ENCODE measurements around the gene BOC.

Gene BOC

DNA sequence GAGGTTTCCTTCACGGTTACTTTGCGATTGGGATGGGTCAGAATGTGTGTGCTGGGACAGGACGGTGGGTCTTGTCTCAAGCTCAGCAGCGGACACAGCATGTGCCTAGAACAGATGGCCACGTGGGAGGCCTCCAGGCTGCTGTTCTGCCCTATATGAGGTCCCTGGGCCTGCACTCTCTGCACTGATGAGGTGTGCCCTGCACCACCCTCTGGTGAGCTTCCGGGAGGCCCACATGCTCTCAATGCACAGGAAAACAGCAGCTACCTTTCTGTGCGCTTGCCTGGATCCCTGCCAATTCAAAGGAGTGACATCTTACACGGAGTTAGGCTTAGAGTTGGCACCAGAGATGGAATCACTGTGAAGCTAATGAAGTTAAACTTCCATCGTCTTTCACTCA is 59.8 kb downstream of the BOC start:
- DNase-seq = no peak

DNA sequence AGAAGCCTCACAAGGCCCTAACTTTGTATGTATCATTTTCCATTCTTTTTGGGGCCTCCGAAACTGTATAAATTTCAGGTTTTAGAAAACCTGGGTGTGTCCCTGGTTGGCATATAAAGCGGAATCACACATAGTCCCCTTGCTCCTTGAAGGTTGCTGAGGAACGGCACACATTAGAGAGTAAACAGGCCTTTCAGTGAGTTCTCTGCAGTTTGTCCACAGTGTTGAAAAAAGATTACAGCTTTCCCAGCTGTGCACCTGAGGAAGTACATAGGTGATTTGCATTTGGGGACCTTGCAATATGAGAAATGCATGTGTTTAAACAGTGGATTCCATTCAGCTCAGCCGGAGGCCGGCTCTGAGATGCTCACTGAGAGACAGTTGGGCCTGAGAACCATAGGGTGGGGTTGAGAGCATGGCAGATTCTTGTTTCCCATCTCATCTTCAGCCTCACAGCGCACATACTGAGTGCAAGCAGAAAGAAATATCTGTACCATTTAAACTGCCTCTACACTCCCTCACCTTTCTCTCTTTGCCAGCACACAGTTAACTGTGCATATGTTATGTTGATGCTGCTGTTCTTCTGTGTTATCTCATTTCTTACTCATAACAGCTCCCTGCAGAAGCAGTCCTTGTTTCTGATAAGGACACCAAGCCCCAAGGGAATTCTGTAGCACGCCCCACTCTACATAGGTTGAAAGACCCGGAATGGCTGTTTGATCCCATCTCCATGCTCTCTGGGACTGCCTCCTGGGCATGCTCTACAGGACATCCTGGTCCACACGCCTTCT is 60.4 kb downstream of the BOC start:
- DNase-seq = no peak

GRCh38 chr3:113272385-113272779 is 61.0 kb downstream of the BOC start:
- DNase-seq = no peak

DNA sequence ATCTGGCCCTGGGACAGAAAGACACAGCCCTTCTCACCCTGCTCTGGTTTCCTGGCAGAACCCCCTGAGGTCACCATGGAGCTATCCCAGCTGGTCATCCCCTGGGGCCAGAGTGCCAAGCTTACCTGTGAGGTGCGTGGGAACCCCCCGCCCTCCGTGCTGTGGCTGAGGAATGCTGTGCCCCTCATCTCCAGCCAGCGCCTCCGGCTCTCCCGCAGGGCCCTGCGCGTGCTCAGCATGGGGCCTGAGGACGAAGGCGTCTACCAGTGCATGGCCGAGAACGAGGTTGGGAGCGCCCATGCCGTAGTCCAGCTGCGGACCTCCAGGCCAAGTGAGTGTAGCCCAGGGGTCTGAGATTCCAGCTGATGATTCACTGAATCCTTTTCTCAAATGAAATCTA is 61.7 kb downstream of the BOC start:
- no peak for DNase-seq

DNA sequence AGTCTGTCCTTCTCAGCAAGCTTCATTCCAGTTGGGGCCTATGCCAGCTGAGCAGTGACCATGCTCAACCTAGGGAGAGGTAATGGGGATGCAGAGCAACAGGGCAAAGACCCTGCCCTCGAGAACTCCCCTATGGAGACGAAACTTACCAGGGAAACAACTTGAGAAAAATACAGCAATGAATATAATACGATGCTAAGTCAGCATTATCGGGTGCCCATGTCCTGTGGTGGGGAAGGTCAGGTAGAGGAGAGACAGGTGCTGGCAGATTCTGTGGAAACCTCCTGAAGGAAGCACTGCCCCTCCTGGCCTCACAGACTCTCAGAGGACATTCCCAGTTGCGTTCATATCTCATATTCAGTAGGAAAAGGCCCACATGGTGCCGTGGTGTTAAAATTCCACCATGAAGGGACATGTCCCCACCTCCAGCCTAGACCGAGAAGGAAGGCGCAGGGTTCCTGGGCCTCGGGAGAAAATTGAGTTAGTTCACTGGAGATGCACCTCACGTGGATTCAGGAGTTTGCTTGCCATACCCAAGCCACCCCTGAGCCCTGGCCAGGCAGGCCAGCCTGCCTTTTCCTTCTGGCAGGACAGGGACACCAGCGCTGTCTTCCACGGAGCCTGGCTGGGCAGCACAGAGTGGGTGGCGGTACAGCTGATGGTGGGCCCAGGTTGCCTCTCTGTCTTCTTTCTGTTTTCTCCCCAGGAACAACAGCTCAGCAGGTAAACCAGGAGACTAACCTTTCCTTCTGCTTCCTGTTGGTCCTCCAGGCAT is 62.4 kb downstream of the BOC start:
- DNase-seq = no peak

- DNase-seq = no peak
Observed at GRCh38 chr3:113274425-113275257, 63.3 kb downstream of the BOC start.

DNA sequence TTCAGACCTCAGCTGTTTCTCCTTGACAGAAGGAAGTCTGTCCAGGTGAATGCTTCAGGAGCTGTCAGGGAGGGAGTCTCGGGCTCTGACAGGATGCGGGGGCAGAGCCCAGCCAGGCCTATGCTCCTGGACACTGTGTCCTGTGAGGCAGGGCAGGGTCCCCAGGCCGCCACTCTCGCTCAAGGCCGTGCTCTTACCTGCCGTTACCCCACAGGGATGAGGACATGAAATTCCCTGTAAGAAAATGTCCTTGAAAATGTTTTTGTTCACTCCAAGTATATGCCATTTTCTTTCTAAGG is 63.9 kb downstream of the BOC start:
- no peak for DNase-seq

DNA sequence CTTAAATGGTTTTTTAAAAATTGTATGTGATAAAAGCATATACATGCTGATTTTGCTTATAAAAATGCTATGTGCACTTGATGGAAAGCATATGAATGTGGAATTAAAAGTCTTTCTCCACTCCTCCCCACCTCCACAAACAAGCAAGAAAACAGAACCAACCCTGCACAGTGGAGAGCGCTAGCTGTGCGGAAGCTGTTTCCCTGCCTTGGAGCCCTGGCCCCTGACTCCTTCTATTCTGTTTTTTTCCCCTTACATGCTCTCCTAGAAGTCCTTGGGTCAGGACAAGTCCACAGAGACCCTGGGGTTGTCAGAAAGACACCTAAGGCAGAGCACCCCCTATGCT is 64.2 kb downstream of the BOC start:
- DNase-seq = no peak

- DNase-seq = no peak
Observed at GRCh38 chr3:113275929-113276750, 64.8 kb downstream of the BOC start.

GRCh38 chr3:113276751-113277080 is 65.4 kb downstream of the BOC start:
- no peak for DNase-seq

DNA sequence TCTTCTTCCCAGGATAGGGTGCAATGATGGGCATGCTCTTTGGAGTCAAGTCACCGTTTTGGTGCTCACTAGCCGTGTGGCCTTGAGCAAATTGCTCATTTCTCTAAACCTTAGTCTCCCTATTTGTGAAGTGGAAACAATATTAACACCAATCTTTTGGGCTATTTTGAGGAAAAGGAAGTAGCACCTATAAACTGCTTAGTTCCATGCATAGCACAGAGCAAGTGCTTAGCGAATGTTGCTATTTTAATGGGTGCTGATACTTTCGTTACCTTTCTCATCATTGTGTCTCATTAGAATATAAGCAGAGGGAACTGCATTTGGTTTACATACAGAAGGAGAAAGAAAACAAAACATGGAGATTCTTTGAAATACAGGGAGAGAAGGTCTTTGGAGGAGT is 66.1 kb downstream of the BOC start:
- no peak for DNase-seq

- no peak for DNase-seq
Observed at GRCh38 chr3:113277941-113278598, 66.7 kb downstream of the BOC start.

GRCh38 chr3:113278599-113278955 is 67.2 kb downstream of the BOC start:
- DNase-seq = no peak

GRCh38 chr3:113279686-113280085 is 68.3 kb downstream of the BOC start:
- no peak for DNase-seq

DNA sequence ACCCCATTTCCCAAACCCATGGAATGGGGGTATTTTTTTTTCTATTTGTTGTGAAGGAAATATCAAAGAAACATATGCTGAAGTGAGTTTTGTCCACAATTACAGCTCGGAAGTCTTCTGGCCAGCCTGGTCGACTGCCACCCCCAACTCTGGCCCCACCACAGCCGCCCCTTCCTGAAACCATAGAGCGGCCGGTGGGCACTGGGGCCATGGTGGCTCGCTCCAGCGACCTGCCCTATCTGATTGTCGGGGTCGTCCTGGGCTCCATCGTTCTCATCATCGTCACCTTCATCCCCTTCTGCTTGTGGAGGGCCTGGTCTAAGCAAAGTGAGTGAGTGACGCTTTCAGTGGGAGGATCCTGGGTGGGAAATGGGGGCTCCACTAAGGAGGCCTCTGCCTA is 71.9 kb downstream of the BOC start:
- DNase-seq = no peak

- no peak for DNase-seq
Observed at GRCh38 chr3:113284453-113285050, 73.2 kb downstream of the BOC start.

- no peak for DNase-seq
Observed at GRCh38 chr3:113285226-113285625, 73.9 kb downstream of the BOC start.

DNA sequence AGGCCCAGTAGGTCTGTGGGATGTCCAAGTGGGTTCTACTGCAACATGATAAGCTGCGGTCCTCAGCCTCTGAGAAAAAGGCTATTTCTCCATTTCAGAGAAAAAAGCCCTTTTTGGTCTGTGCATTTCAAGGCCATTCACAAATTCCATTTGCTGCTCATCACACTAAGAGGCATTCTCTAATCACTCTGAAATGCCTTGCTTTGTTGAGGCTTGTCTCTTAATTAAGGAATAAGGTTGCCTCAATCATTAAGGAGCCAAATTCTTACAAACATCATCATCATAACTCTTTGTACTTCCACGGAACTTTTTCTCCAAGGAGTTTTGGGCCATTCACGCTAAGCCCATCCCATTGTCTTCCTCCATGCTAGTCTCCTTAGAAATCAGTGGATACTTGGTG is 74.4 kb downstream of the BOC start:
- no peak for DNase-seq

DNA sequence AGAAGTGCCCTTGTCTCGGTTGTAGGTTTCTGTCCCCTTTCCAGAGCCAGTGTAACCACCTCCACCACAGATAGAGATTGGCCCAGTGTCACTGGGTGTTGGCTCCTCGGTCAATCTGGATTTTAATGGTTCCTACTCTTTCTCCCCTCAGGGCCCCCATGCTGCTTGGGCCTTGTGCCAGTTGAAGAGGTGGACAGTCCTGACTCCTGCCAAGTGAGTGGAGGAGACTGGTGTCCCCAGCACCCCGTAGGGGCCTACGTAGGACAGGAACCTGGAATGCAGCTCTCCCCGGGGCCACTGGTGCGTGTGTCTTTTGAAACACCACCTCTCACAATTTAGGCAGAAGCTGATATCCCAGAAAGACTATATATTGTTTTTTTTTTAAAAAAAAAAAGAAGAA is 75.2 kb downstream of the BOC start:
- DNase-seq = no peak

DNA sequence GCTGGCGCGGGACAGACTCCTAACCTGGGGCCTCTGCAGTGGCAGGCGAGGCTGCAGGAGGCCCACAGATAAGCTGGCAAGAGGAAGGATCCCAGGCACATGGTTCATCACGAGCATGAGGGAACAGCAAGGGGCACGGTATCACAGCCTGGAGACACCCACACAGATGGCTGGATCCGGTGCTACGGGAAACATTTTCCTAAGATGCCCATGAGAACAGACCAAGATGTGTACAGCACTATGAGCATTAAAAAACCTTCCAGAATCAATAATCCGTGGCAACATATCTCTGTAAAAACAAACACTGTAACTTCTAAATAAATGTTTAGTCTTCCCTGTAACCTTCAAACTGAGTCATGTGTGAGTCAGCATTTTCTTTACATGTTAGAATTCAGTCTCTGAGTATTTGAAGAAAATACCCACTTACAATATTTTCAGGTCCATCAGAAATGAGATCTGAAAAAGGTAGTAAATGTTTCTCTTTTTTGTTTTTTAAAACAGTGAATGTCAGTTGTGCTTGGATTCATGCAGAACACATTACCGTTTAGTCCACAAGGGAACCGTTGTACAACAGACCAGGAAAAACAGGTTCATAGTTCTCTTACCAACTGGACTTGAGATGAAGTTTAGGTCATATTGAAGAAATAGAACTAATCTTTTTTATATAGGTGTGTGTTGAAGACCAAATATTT is 75.9 kb downstream of the BOC start:
- no peak for DNase-seq

- peak; percentile 27 for DNase-seq
Observed at GRCh38 chr3:113287803-113288648, 76.7 kb downstream of the BOC start.
